Activated B cell treated with CpG ODN at 0.5 μM for 24 hours (primary cell): Measurements from ENCODE around the gene ETS2. TPM values are rescaled to one million over a fixed set of nuclear protein-coding genes. Genes with fewer than 3 reads are reported as not detected.

Experiments
- ATAC-seq: fragments of 200-7000 bp; cut with Tn5 transposase; one replicate; pipeline ENCODE4 v1.10.0; 2021; ENCODE audit warnings: low read depth, mild to moderate bottlenecking, moderate library complexity
- CTCF ChIA-PET: fragments of 350-600 bp; sonication (Branson Sonifier 250); formaldehyde crosslinking; loops from one replicate; lab custom pipeline; 2021; ENCODE audit warnings: antibody characterized with exemption; lab: Charles Lee
- POLR2A ChIA-PET: fragments of 350-600 bp; sonication (Branson Sonifier 250); formaldehyde crosslinking; loops from one replicate; lab custom pipeline; 2021; ENCODE audit warnings: antibody characterized with exemption; lab: Charles Lee
- DNase-seq: peaks from one replicate; pipeline ENCODE4 v3.0.0; 2022
- H3K27ac Mint-ChIP-seq: one replicate; pipeline ENCODE4 v1.8.0; 2020; ENCODE audit warnings: mixed read lengths
- H3K27me3 Mint-ChIP-seq: one replicate; pipeline ENCODE4 v1.8.0; 2021; ENCODE audit warnings: mixed read lengths
- H3K36me3 Mint-ChIP-seq: one replicate; pipeline ENCODE4 v1.8.0; 2021; ENCODE audit warnings: low read depth, mixed read lengths
- H3K4me1 Mint-ChIP-seq: one replicate; pipeline ENCODE4 v1.8.0; 2021; ENCODE audit warnings: mixed read lengths
- H3K4me3 Mint-ChIP-seq: one replicate; pipeline ENCODE4 v1.8.0; 2020; ENCODE audit warnings: mild to moderate bottlenecking, mixed read lengths
- H3K9me3 Mint-ChIP-seq: one replicate; pipeline ENCODE4 v1.8.0; 2020; ENCODE audit warnings: mixed read lengths
- intact Hi-C: fragments of 100-400 bp; cut with micrococcal nuclease; formaldehyde crosslinking; loops from one replicate; pipeline ENCODE4 v1.15.1; 2024
- total RNA-seq: library from RNA; stranded (reverse); gene quantifications from 2 replicates; pipeline ENCODE4 v1.2.3, GENCODE V29; 2022
- TF ChIP-seq, protein P1 (sequence below): fragments of 200-600 bp; IDR thresholded peaks from one replicate; pipeline ENCODE4 v1.8.0; 2022; ENCODE audit warnings: antibody characterized with exemption, mild to moderate bottlenecking

ETS2 gene
- total RNA-seq, 1 donor from 2014 or later = 4.4 TPM

- intact Hi-C loops = no loop called here
- ATAC-seq (no peak), DNase-seq (no peak)
- ChIA-PET POLR2A (no interaction called here), CTCF (no interaction called here)
- TF ChIP-seq, protein P1, sequence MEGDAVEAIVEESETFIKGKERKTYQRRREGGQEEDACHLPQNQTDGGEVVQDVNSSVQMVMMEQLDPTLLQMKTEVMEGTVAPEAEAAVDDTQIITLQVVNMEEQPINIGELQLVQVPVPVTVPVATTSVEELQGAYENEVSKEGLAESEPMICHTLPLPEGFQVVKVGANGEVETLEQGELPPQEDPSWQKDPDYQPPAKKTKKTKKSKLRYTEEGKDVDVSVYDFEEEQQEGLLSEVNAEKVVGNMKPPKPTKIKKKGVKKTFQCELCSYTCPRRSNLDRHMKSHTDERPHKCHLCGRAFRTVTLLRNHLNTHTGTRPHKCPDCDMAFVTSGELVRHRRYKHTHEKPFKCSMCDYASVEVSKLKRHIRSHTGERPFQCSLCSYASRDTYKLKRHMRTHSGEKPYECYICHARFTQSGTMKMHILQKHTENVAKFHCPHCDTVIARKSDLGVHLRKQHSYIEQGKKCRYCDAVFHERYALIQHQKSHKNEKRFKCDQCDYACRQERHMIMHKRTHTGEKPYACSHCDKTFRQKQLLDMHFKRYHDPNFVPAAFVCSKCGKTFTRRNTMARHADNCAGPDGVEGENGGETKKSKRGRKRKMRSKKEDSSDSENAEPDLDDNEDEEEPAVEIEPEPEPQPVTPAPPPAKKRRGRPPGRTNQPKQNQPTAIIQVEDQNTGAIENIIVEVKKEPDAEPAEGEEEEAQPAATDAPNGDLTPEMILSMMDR = no peak
- Mint-ChIP-seq H3K4me3 (no peak overlapping the region), H3K9me3 (no peaks in the 10 kb centered on the region), H3K27ac (no peak overlapping the region), H3K4me1 (no peaks in the 10 kb centered on the region), H3K36me3 (no peaks in the 10 kb centered on the region), H3K27me3 (peaks cover 33% of the 10 kb centered on the region)
Observed at GRCh38 chr21:38797470-38797869, 8.3 kb upstream of the ETS2 start.

DNA sequence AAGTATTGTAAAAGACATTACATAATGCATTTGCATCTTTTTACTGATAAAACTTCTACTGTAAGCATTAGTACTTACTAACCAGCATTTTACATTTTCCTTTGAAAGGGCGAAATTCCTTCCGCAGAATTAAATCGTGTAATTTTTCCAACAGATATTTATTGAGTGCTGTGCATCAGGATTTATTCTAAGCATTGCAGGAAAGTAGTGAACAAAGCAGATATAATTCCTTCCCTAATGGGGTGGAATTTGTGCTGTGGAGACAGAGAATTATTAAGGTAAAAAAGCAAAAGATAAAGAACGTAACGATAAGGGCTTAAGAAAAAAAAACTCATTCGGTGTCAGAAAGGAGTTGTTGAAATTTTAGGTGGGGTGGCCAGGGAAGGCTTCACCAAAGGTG lies 7.6 kb upstream of the ETS2 start:
- Mint-ChIP-seq H3K4me1 (no peaks in the 10 kb centered on the region), H3K4me3 (no peak overlapping the region), H3K27me3 (peaks cover 33% of the 10 kb centered on the region), H3K27ac (no peak overlapping the region), H3K9me3 (no peaks in the 10 kb centered on the region), H3K36me3 (no peaks in the 10 kb centered on the region)
- DNase-seq (no peak), ATAC-seq (no peak)
- TF ChIP-seq, protein P1 = no peak
- intact Hi-C loops = no loop called here
- ChIA-PET CTCF (no interaction called here), POLR2A (no interaction called here)

DNA sequence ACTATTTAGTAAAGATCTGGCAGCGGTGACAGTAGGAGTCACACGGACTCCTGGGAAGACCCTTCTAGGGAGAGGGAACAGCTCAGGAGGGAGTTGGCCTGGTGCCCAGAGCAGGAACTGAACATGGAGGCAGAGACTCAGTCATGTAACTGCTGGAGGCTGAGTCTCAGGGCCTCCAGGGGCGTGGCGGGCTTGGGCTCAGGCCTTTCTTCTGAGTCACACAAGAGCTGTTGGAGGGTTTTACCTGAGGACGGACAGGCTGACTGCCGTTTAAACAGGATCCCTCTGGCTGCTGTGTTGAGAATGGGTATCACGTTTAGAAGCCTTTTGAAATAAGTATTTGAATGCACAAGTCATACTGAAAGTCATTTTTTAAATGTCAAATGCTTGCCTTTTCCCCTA lies 7.2 kb upstream of the ETS2 start:
- ATAC-seq (no peak), DNase-seq (no peak)
- CTCF ChIA-PET = no interaction called here
- TF ChIP-seq, protein P1 = no peak
- no peaks in the 10 kb centered on the region for H3K9me3 Mint-ChIP-seq
- no peak overlapping the region for H3K4me3 Mint-ChIP-seq
- peaks cover 33% of the 10 kb centered on the region for H3K27me3 Mint-ChIP-seq
- H3K27ac Mint-ChIP-seq = no peak overlapping the region
- H3K4me1 Mint-ChIP-seq = no peaks in the 10 kb centered on the region
- POLR2A ChIA-PET = no interaction called here
- H3K36me3 Mint-ChIP-seq = no peaks in the 10 kb centered on the region
- intact Hi-C loops = no loop called here

DNA sequence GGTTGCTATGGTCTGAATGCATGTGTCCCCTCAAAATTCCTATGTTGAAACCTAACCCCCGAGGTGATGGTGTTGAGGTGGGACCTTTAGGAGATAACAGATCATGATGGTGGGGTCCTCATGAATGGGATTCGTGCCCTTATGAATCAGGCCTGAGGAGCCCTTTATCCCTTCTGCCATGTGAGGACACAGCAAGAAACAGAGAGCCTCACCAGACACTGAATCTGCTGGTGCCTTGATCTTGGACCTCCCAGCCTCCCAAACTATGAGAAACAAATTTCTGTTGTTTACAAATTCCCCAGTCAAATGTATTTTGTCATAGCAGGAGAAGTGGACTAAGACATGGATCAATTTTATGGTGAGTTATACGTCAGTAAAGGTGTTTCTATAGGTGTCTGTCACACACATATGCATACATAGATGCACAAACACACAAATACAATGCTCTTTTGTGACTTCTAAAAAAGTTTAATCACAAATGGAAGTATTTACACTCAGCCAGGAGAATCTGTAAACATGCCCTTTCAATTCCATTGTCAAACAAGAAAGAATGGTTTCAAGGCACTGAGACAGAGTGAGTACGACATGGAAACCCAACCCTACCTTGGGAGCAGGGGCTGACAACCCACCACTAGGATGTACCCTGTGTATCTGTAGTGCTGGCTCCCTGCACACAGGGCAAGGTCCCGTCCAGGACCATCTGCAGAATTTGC lies 5.5 kb upstream of the ETS2 start:
- CTCF ChIA-PET = no interaction called here

DNA sequence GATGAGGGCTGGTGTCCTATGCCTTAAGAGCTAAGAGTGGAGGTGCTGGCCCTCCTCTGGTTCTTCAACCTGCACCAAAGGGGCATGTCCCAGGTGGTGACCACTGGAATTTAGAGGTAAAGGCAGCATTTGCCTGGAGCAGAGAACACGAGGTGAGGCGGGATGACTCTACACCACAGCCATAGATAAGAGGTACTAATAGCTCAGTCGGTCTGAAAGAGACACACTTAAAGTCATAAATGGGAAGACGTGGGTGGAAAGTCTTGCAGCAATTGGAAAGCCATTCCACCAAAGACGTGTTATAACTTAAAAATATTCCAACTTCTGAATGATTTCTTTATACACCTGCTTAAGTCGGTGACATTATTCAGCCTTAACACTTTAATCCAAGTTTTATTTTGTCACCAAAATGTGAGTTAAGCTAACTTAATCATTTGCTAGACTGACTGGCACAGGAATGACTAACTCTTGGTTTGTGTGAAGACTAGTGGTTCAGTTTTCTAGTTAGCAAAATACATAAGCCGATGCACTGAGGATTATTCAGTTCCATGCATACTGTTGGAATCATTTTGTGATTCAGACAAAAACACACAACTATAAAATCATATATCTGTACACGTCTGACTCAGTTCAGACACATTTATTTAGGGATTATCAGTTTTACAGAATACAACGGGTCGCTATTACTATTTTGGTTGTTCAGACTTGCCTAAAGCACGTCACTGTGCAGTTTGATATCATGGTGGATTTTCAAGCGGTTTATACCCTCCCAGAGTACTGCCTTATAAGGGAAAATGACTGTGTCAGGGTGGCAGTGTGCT lies 4.6 kb upstream of the ETS2 start:
- Mint-ChIP-seq H3K36me3 (no peaks in the 10 kb centered on the region), H3K4me3 (no peak overlapping the region), H3K27ac (no peak overlapping the region), H3K9me3 (no peaks in the 10 kb centered on the region), H3K27me3 (peaks cover 27% of the 10 kb centered on the region), H3K4me1 (peaks cover 7% of the 10 kb centered on the region)
- POLR2A ChIA-PET = no interaction called here
- ATAC-seq (no peak), DNase-seq (no peak)
- intact Hi-C loops = no loop called here
- CTCF ChIA-PET = no interaction called here
- TF ChIP-seq, protein P1 = no peak

More for the DNA sequence above, 5.5 kb upstream of the ETS2 start:
- H3K9me3 Mint-ChIP-seq = no peaks in the 10 kb centered on the region
- H3K4me1 Mint-ChIP-seq = peaks cover 7% of the 10 kb centered on the region
- H3K27ac Mint-ChIP-seq = no peak overlapping the region
- H3K27me3 Mint-ChIP-seq = peaks cover 31% of the 10 kb centered on the region
- ATAC-seq (no peak), DNase-seq (no peak)
- H3K4me3 Mint-ChIP-seq = no peak overlapping the region
- H3K36me3 Mint-ChIP-seq = no peaks in the 10 kb centered on the region
- POLR2A ChIA-PET = no interaction called here
- intact Hi-C loops = no loop called here
- TF ChIP-seq, protein P1 = no peak
